ENCODE results near the gene GPR137C. TPM values are rescaled to one million over a fixed set of nuclear protein-coding genes. Genes with fewer than 3 reads are reported as not detected.

The GPR137C gene, protein sequence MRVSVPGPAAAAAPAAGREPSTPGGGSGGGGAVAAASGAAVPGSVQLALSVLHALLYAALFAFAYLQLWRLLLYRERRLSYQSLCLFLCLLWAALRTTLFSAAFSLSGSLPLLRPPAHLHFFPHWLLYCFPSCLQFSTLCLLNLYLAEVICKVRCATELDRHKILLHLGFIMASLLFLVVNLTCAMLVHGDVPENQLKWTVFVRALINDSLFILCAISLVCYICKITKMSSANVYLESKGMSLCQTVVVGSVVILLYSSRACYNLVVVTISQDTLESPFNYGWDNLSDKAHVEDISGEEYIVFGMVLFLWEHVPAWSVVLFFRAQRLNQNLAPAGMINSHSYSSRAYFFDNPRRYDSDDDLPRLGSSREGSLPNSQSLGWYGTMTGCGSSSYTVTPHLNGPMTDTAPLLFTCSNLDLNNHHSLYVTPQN
- 100 and 118 TPM in 2 replicates for polyA plus RNA-seq
- polyA minus RNA-seq, result 78.6 and 93.1 TPM in 2 replicates

DNA sequence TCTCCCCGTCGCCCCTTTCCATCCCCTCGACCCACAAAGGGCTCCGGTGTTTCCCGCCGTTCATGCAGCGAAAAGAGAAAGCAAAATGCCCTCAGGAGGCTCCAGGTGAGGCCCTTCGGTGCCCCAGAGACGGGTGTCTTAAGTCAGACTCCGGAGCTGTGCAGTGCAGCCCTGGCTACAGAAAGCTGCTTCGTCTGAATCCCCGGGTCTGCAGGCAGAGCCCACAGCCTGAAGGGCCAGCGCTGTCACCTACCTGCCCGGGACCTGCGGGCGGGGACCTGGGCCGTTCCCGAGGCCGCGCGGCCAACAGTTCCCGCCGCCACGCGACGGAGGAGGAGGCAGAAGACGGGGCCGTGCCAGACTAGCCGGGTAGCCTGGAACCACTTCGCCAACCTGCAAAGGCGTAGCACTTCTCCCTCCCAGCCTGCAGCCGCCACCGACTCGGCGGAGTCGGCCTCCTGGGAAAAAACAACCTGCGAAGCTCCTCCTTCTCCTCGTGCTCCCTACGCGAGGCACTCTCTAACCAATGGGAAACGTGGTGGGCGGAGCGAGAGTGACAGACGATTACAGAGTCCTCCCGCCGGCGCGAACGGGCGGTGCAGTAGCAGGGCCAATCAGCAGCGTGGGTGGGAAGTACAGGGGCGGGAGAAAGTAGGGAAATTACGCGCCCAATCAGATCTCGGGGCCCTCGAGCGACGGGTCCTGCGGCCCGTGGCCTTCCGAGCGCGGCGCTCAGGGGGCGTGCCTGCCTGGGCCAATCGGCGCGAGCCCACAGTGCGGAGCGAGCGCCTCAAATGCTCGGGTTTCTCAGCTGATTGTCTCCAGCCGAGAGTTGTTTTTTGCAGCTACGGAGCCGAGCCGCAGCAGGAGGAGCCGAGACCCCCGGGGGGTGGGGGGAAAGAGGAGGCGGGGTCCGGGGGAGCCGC is at the start of gene GPR137C, which contains the start of gene TXNDC16:
Gene GPR137C, plus strand, starts transcription at position 774 of the 926 bp plus-strand sequence. CDS start 312 bp downstream, outside the sequence.
Gene TXNDC16, minus strand, starts transcription at position 443 of the 926 bp plus-strand sequence. CDS start 8,948 bp downstream, outside the sequence.
- TF ChIP-seq EP300 (conservative IDR thresholded peaks at IDR 0.05; ENCODE audit: poor library complexity, severe bottlenecking) (peak; percentile 57), RAD21 (conservative IDR thresholded peaks at IDR 0.05) (peak; percentile 38), TAF1 (IDR thresholded peaks at IDR 0.05; ENCODE audit: low read depth) (peak; percentile 94), MXI1 (conservative IDR thresholded peaks at IDR 0.05; ENCODE audit: poor library complexity, severe bottlenecking) (peak; percentile 80), POLR2AphosphoS5 (IDR thresholded peaks at IDR 0.05) (peak; percentile 97), SMC3 (conservative IDR thresholded peaks at IDR 0.05; ENCODE audit: poor library complexity) (peak; percentile 41), EZH2 (IDR thresholded peaks at IDR 0.05; ENCODE audit: borderline replicate concordance, insufficient read depth, low read length, poor library complexity, severe bottlenecking) (no peak)
- TF ChIP-seq, protein P1, sequence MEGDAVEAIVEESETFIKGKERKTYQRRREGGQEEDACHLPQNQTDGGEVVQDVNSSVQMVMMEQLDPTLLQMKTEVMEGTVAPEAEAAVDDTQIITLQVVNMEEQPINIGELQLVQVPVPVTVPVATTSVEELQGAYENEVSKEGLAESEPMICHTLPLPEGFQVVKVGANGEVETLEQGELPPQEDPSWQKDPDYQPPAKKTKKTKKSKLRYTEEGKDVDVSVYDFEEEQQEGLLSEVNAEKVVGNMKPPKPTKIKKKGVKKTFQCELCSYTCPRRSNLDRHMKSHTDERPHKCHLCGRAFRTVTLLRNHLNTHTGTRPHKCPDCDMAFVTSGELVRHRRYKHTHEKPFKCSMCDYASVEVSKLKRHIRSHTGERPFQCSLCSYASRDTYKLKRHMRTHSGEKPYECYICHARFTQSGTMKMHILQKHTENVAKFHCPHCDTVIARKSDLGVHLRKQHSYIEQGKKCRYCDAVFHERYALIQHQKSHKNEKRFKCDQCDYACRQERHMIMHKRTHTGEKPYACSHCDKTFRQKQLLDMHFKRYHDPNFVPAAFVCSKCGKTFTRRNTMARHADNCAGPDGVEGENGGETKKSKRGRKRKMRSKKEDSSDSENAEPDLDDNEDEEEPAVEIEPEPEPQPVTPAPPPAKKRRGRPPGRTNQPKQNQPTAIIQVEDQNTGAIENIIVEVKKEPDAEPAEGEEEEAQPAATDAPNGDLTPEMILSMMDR (IDR thresholded peaks at IDR 0.05; ENCODE audit: poor library complexity, severe bottlenecking), result peak; percentile 12
- TF ChIP-seq, protein P2, sequence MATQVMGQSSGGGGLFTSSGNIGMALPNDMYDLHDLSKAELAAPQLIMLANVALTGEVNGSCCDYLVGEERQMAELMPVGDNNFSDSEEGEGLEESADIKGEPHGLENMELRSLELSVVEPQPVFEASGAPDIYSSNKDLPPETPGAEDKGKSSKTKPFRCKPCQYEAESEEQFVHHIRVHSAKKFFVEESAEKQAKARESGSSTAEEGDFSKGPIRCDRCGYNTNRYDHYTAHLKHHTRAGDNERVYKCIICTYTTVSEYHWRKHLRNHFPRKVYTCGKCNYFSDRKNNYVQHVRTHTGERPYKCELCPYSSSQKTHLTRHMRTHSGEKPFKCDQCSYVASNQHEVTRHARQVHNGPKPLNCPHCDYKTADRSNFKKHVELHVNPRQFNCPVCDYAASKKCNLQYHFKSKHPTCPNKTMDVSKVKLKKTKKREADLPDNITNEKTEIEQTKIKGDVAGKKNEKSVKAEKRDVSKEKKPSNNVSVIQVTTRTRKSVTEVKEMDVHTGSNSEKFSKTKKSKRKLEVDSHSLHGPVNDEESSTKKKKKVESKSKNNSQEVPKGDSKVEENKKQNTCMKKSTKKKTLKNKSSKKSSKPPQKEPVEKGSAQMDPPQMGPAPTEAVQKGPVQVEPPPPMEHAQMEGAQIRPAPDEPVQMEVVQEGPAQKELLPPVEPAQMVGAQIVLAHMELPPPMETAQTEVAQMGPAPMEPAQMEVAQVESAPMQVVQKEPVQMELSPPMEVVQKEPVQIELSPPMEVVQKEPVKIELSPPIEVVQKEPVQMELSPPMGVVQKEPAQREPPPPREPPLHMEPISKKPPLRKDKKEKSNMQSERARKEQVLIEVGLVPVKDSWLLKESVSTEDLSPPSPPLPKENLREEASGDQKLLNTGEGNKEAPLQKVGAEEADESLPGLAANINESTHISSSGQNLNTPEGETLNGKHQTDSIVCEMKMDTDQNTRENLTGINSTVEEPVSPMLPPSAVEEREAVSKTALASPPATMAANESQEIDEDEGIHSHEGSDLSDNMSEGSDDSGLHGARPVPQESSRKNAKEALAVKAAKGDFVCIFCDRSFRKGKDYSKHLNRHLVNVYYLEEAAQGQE (IDR thresholded peaks at IDR 0.05; ENCODE audit: borderline replicate concordance), result peak; percentile 81

DNA sequence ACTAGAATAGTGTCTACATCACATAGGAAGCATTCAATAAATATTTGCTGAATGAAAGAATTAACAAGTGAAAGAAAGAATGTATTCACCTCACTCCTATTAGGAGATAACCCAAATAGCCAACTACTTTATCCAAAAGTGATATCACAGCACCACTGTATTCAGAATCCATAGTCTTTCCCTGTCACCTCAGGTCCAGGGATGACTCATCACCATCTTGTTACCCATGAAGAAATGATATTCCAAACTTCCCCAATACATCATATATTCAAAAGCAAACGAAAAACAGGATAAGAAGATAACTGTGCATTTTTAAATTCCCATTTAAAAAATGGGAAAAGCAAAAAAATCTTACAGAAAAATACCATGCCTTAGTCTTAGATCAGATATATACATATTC is 39.4 kb upstream of the GPR137C start:
- H3K36me3 ChIP-seq (ENCODE audit: insufficient read depth, low read length), result peaks cover 27% of the 10 kb centered on the region
- no peak overlapping the region for H3K4me2 ChIP-seq (ENCODE audit: low read length)
- no peaks in the 10 kb centered on the region for H4K20me1 ChIP-seq (ENCODE audit: insufficient read depth)
- TF ChIP-seq EZH2 (IDR thresholded peaks at IDR 0.05; ENCODE audit: borderline replicate concordance, insufficient read depth, low read length, poor library complexity, severe bottlenecking) (no peak), RAD21 (conservative IDR thresholded peaks at IDR 0.05) (no peak), TAF1 (IDR thresholded peaks at IDR 0.05; ENCODE audit: low read depth) (no peak), POLR2AphosphoS5 (IDR thresholded peaks at IDR 0.05) (no peak), MXI1 (conservative IDR thresholded peaks at IDR 0.05; ENCODE audit: poor library complexity, severe bottlenecking) (no peak), EP300 (conservative IDR thresholded peaks at IDR 0.05; ENCODE audit: poor library complexity, severe bottlenecking) (no peak), SMC3 (conservative IDR thresholded peaks at IDR 0.05; ENCODE audit: poor library complexity) (no peak)
- TF ChIP-seq, protein P2 (IDR thresholded peaks at IDR 0.05; ENCODE audit: borderline replicate concordance), result no peak
- TF ChIP-seq, protein P1 (IDR thresholded peaks at IDR 0.05; ENCODE audit: poor library complexity, severe bottlenecking), result no peak
- no peaks in the 10 kb centered on the region for H3K79me2 ChIP-seq (replicated peaks; ENCODE audit: insufficient read depth, low read length)
- H3K9me2 ChIP-seq (ENCODE audit: insufficient read depth, low read length), result no peaks in the 10 kb centered on the region
- H3F3A ChIP-seq (ENCODE audit: insufficient read depth, low read length, poor library complexity, severe bottlenecking), result no peaks in the 10 kb centered on the region
- no peak overlapping the region for H3K27ac ChIP-seq (ENCODE audit: low read length)
- H3K9me3 ChIP-seq (ENCODE audit: low read length), result no peaks in the 10 kb centered on the region
- no peak overlapping the region for H2AFZ ChIP-seq (ENCODE audit: low read depth, low read length)
- no peak overlapping the region for H3K9ac ChIP-seq (ENCODE audit: low read length)
- no peak overlapping the region for H3K4me3 ChIP-seq (ENCODE audit: low read length)
- no peaks in the 10 kb centered on the region for H3K27me3 ChIP-seq (ENCODE audit: insufficient read depth, low read depth, low read length)

More for the DNA sequence above, at the start of gene GPR137C, which contains the start of gene TXNDC16:
- H3K27ac ChIP-seq (ENCODE audit: low read length), result peak within 1 kb of the TSS; percentile 96
- no peaks in the 10 kb centered on the region for H3K36me3 ChIP-seq (ENCODE audit: insufficient read depth, low read length)
- peak within 1 kb of the TSS; percentile 65 for H2AFZ ChIP-seq (ENCODE audit: low read depth, low read length)
- H3K79me2 ChIP-seq (replicated peaks; ENCODE audit: insufficient read depth, low read length), result peaks cover 77% of the 10 kb centered on the region
- peak within 1 kb of the TSS; percentile 98 for H3K9ac ChIP-seq (ENCODE audit: low read length)
- H3K4me2 ChIP-seq (ENCODE audit: low read length), result peak within 1 kb of the TSS; percentile 99
- H4K20me1 ChIP-seq (ENCODE audit: insufficient read depth), result no peaks in the 10 kb centered on the region
- H3K9me3 ChIP-seq (ENCODE audit: low read length), result no peaks in the 10 kb centered on the region
- H3K4me3 ChIP-seq (ENCODE audit: low read length), result peak within 1 kb of the TSS; percentile 88
- H3K9me2 ChIP-seq (ENCODE audit: insufficient read depth, low read length), result no peaks in the 10 kb centered on the region
- H3K27me3 ChIP-seq (ENCODE audit: insufficient read depth, low read depth, low read length), result no peaks in the 10 kb centered on the region
- H3F3A ChIP-seq (ENCODE audit: insufficient read depth, low read length, poor library complexity, severe bottlenecking), result peaks cover 11% of the 10 kb centered on the region

Measured in neural cell (in vitro differentiated cells).